Measurements from ENCODE around the gene IFNLR1. TPM values are rescaled to one million over a fixed set of nuclear protein-coding genes. Genes with fewer than 3 reads are reported as not detected.
A peak's percentile ranks its signal among the peaks of the same experiment; 100 is the strongest.

Gene IFNLR1
- total and polyA plus RNA-seq, 2 donors from 2014 or later, result 1.6 to 4.8 TPM

- no peaks in the 10 kb centered on the region for H3K9me3 ChIP-seq (ENCODE audit: control insufficient read depth in 2 of 3, insufficient read depth in 1 of 3, low read length in 3 of 3)
- FAIRE-seq (no peak), DNase-seq (peak in 3 of 5 donors; percentile 24 to 67 (median 48))
- H3K27me3 ChIP-seq (ENCODE audit: control insufficient read depth, insufficient read depth, low read length), result no peaks in the 10 kb centered on the region
- TF ChIP-seq, protein P1, sequence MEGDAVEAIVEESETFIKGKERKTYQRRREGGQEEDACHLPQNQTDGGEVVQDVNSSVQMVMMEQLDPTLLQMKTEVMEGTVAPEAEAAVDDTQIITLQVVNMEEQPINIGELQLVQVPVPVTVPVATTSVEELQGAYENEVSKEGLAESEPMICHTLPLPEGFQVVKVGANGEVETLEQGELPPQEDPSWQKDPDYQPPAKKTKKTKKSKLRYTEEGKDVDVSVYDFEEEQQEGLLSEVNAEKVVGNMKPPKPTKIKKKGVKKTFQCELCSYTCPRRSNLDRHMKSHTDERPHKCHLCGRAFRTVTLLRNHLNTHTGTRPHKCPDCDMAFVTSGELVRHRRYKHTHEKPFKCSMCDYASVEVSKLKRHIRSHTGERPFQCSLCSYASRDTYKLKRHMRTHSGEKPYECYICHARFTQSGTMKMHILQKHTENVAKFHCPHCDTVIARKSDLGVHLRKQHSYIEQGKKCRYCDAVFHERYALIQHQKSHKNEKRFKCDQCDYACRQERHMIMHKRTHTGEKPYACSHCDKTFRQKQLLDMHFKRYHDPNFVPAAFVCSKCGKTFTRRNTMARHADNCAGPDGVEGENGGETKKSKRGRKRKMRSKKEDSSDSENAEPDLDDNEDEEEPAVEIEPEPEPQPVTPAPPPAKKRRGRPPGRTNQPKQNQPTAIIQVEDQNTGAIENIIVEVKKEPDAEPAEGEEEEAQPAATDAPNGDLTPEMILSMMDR (IDR thresholded peaks at IDR 0.05; ENCODE audit: borderline replicate concordance, extremely low read depth, insufficient read depth), result no peak
- no peaks in the 10 kb centered on the region for H3K36me3 ChIP-seq (ENCODE audit: control insufficient read depth in 2 of 3, insufficient read depth in 3 of 3, low read length in 3 of 3)
- no peak overlapping the region for H3K9ac ChIP-seq (ENCODE audit: low read length in 3 of 3)
- H3K4me1 ChIP-seq (ENCODE audit: control insufficient read depth in 2 of 3, insufficient read depth in 2 of 3, low read depth in 1 of 3, low read length in 3 of 3), result peaks cover 0 to 12% (median 9%) of the 10 kb centered on the region in 3 donors
- no peak overlapping the region for H3K4me3 ChIP-seq (ENCODE audit: low read length in 3 of 3)
- peak overlapping the region; percentile 1 to 49 for H3K27ac ChIP-seq (ENCODE audit: low read depth in 2 of 2, low read length in 2 of 2)
- intact Hi-C loops (cut with DNase I), result no loop called here
Measured at GRCh38 chr1:24119859-24120756, 67.0 kb downstream of the IFNLR1 start.

- no peaks in the 10 kb centered on the region for H3K36me3 ChIP-seq (ENCODE audit: control insufficient read depth in 2 of 3, insufficient read depth in 3 of 3, low read length in 3 of 3)
- peaks cover 0 to 12% (median 9%) of the 10 kb centered on the region in 3 donors for H3K4me1 ChIP-seq (ENCODE audit: control insufficient read depth in 2 of 3, insufficient read depth in 2 of 3, low read depth in 1 of 3, low read length in 3 of 3)
- H3K4me3 ChIP-seq (ENCODE audit: low read length in 3 of 3), result no peak overlapping the region
- TF ChIP-seq, protein P1 (IDR thresholded peaks at IDR 0.05; ENCODE audit: borderline replicate concordance, extremely low read depth, insufficient read depth), result no peak
- no peak overlapping the region for H3K9ac ChIP-seq (ENCODE audit: low read length in 3 of 3)
- FAIRE-seq, result no peak
- no peaks in the 10 kb centered on the region for H3K9me3 ChIP-seq (ENCODE audit: control insufficient read depth in 2 of 3, insufficient read depth in 1 of 3, low read length in 3 of 3)
- H3K27me3 ChIP-seq (ENCODE audit: control insufficient read depth, insufficient read depth, low read length), result no peaks in the 10 kb centered on the region
- intact Hi-C loops (cut with DNase I), result no loop called here
- peak in 1 of 5 donors; percentile 15 for DNase-seq
- H3K27ac ChIP-seq (ENCODE audit: low read depth in 2 of 2, low read length in 2 of 2), result peak overlapping the region in 1 of 2 donors; percentile 1
Measured at GRCh38 chr1:24119489-24119858, 67.6 kb downstream of the IFNLR1 start.

DNA sequence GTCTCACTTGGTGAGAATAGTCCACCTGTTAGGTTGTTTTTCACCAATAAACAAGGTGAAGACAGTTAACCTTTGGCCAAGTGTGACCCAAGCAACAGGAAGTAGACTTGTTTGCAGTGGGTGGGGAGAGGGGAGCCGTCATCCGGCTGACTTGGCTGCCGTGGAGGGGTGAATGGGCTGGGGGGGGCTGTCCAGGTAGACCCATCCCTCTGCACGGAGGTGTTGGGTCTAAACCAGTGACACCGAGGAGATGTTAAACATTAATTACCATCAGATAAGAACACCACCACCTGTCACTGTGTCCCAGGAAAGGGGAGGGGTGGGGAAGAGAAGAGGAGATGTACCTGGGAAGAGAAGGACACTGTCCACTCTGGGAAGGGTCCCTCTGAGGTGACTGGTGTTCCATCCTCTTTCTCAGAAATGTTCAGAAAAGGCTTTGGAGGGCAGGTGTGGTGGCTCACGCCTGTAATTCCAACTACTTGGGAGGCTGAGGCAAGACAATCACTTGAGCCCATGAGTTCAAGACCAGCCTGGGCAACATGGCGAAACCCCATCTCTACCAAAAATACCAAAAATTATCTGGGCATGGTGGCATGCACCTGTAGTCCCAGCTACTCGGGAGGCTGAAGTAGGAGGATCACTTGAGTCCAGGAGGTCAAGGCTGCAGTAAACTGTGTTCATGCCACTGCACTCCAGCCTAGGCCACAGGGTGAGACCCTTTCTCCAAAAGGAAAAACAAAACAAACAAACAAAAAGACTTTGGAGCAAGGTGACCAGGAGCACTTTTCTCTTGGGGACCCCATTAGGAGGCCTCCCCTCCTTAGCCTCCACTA, 68.5 kb downstream of the IFNLR1 start:
- H3K9me3 ChIP-seq (ENCODE audit: control insufficient read depth in 2 of 3, insufficient read depth in 1 of 3, low read length in 3 of 3), result no peaks in the 10 kb centered on the region
- FAIRE-seq, result no peak
- TF ChIP-seq, protein P1 (IDR thresholded peaks at IDR 0.05; ENCODE audit: borderline replicate concordance, extremely low read depth, insufficient read depth), result no peak
- no peak overlapping the region for H3K9ac ChIP-seq (ENCODE audit: low read length in 3 of 3)
- no peaks in the 10 kb centered on the region for H3K36me3 ChIP-seq (ENCODE audit: control insufficient read depth in 2 of 3, insufficient read depth in 3 of 3, low read length in 3 of 3)
- no peak overlapping the region for H3K4me3 ChIP-seq (ENCODE audit: low read length in 3 of 3)
- H3K27ac ChIP-seq (ENCODE audit: low read depth in 2 of 2, low read length in 2 of 2), result no peak overlapping the region
- no peaks in the 10 kb centered on the region for H3K27me3 ChIP-seq (ENCODE audit: control insufficient read depth, insufficient read depth, low read length)
- intact Hi-C loops (cut with DNase I), result no loop called here
- H3K4me1 ChIP-seq (ENCODE audit: control insufficient read depth in 2 of 3, insufficient read depth in 2 of 3, low read depth in 1 of 3, low read length in 3 of 3), result peaks cover 0 to 12% (median 9%) of the 10 kb centered on the region in 3 donors
- peak in 2 of 5 donors; percentile 44 to 48 for DNase-seq
